HUDEP-2 (cell line): Measurements from ENCODE around the gene A3GALT2.

ENCODE experiments used
- DNase-seq, 76 experiments: peaks; one replicate each; lab custom pipeline; 2025; ENCODE audit not compliant: unreplicated experiment in 76 of 76; lab: John Stamatoyannopoulos, UW

Gene A3GALT2

GRCh38 chr1:33351281-33351660, 30.4 kb upstream of the A3GALT2 start:
- DNase-seq, result no peak

- DNase-seq, result no peak
Measured at GRCh38 chr1:33350611-33351280, 29.8 kb upstream of the A3GALT2 start.

GRCh38 chr1:33349778-33350610, 29.1 kb upstream of the A3GALT2 start:
- DNase-seq, result peak in 70 of 76 experiments; percentile 7 to 83 (median 70)

- peak in 34 of 76 experiments; percentile 10 to 65 (median 28) for DNase-seq
Measured at GRCh38 chr1:33349081-33349759, 28.3 kb upstream of the A3GALT2 start.

- no peak for DNase-seq
Measured at GRCh38 chr1:33348676-33349080, 27.8 kb upstream of the A3GALT2 start.

- DNase-seq, result no peak
Measured at GRCh38 chr1:33348194-33348593, 27.3 kb upstream of the A3GALT2 start.

GRCh38 chr1:33347650-33347992, 26.7 kb upstream of the A3GALT2 start:
- peak in 58 of 76 experiments; percentile 3 to 62 (median 33) for DNase-seq

- DNase-seq, result no peak
Measured at GRCh38 chr1:33346927-33347649, 26.2 kb upstream of the A3GALT2 start.

- no peak for DNase-seq
Measured at GRCh38 chr1:33346533-33346926, 25.6 kb upstream of the A3GALT2 start.

- no peak for DNase-seq
Measured at GRCh38 chr1:33344896-33345560, 24.1 kb upstream of the A3GALT2 start.

- no peak for DNase-seq
Measured at GRCh38 chr1:33343539-33343938, 22.6 kb upstream of the A3GALT2 start.

- no peak for DNase-seq
Measured at GRCh38 chr1:33342041-33342723, 21.3 kb upstream of the A3GALT2 start.

GRCh38 chr1:33341190-33341589, 20.3 kb upstream of the A3GALT2 start:
- DNase-seq, result no peak

GRCh38 chr1:33339413-33339812, 18.5 kb upstream of the A3GALT2 start:
- no peak for DNase-seq

- no peak for DNase-seq
Measured at GRCh38 chr1:33338440-33339211, 17.7 kb upstream of the A3GALT2 start.

GRCh38 chr1:33338048-33338439, 17.1 kb upstream of the A3GALT2 start:
- DNase-seq, result no peak

- no peak for DNase-seq
Measured at GRCh38 chr1:33337441-33337840, 16.5 kb upstream of the A3GALT2 start.

GRCh38 chr1:33336580-33336979, 15.7 kb upstream of the A3GALT2 start:
- DNase-seq, result no peak

- DNase-seq, result no peak
Measured at GRCh38 chr1:33335020-33335419, 14.1 kb upstream of the A3GALT2 start.
